ENCODE data around the gene C5orf15.

C5orf15 gene

DNA sequence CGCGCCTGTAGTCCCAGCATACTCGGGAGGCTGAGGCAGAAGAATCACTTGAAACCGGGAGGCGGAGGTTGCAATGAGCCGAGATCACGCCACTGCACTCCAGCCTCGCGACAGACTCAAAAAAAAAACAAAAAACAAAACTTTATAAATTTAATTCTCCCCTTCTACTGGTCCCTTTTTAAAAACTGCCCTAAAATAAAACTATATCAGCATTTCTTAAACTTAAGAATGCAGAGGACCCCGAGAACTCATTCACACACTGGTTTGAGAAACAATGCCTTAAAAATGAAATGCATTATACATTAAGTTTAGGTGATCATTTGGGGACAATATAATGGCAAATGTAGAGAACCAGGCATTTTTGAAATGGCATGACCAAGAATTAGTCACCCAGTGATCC, 2.3 kb downstream of the C5orf15 start:
- Histone ChIP-seq H3K9me3 (ENCODE audit: severe bottlenecking) (peaks cover 7% of the 10 kb centered on the region), H3K4me1 (ENCODE audit: insufficient read depth, poor library complexity, severe bottlenecking) (peaks cover 10% of the 10 kb centered on the region), H3K36me3 (ENCODE audit: low read depth) (peaks cover 24% of the 10 kb centered on the region), H3K27me3 (ENCODE audit: insufficient read depth, poor library complexity, severe bottlenecking) (no peaks in the 10 kb centered on the region), H3K27ac (ENCODE audit: poor library complexity, severe bottlenecking) (no peak overlapping the region), H3K4me3 (ENCODE audit: severe bottlenecking) (no peak overlapping the region)
- ATAC-seq (ENCODE audit: low read depth) (no peak), DNase-seq (ENCODE audit: low spot score) (no peak)
- TF ChIP-seq, protein P1, sequence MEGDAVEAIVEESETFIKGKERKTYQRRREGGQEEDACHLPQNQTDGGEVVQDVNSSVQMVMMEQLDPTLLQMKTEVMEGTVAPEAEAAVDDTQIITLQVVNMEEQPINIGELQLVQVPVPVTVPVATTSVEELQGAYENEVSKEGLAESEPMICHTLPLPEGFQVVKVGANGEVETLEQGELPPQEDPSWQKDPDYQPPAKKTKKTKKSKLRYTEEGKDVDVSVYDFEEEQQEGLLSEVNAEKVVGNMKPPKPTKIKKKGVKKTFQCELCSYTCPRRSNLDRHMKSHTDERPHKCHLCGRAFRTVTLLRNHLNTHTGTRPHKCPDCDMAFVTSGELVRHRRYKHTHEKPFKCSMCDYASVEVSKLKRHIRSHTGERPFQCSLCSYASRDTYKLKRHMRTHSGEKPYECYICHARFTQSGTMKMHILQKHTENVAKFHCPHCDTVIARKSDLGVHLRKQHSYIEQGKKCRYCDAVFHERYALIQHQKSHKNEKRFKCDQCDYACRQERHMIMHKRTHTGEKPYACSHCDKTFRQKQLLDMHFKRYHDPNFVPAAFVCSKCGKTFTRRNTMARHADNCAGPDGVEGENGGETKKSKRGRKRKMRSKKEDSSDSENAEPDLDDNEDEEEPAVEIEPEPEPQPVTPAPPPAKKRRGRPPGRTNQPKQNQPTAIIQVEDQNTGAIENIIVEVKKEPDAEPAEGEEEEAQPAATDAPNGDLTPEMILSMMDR (IDR thresholded peaks at IDR 0.05; ENCODE audit: poor library complexity, severe bottlenecking) = no peak

DNA sequence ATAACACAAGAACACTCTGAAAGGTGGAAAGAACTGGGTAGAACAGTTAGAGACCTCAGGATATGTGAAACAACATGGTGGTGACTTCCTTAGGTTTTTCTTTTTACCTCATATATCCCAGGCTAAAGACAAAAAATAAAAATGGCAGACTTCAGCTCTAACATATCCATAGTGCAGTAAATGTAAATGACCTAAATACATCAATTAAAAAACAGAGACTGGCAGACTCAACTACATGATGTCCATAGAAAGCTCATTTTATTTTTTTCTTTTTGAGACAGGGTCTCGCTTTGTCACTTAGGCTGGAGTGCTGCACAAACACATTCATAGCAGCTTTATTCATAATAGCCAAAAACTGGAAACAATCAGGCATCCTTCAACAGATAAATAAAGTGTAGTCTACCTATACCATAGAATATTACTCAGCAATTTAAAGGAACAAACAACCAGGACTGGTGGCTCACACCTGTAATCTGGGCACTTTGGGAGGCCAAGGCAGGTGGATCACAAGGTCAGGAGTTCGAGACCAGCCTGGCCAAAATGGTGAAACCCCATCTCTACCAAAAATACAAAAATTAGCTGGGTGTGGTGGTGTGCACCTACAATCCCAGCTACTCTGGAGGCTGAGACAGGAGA, 4.8 kb downstream of the C5orf15 start:
- TF ChIP-seq, protein P1 (IDR thresholded peaks at IDR 0.05; ENCODE audit: poor library complexity, severe bottlenecking) = no peak
- DNase-seq (ENCODE audit: low spot score) (no peak), ATAC-seq (ENCODE audit: low read depth) (no peak)
- peaks cover 10% of the 10 kb centered on the region for H3K4me1 ChIP-seq (ENCODE audit: insufficient read depth, poor library complexity, severe bottlenecking)
- H3K27me3 ChIP-seq (ENCODE audit: insufficient read depth, poor library complexity, severe bottlenecking) = no peaks in the 10 kb centered on the region
- peaks cover 7% of the 10 kb centered on the region for H3K9me3 ChIP-seq (ENCODE audit: severe bottlenecking)
- peak overlapping the region; percentile 2 for H3K27ac ChIP-seq (ENCODE audit: poor library complexity, severe bottlenecking)
- H3K4me3 ChIP-seq (ENCODE audit: severe bottlenecking) = no peak overlapping the region
- H3K36me3 ChIP-seq (ENCODE audit: low read depth) = peaks cover 39% of the 10 kb centered on the region

DNA sequence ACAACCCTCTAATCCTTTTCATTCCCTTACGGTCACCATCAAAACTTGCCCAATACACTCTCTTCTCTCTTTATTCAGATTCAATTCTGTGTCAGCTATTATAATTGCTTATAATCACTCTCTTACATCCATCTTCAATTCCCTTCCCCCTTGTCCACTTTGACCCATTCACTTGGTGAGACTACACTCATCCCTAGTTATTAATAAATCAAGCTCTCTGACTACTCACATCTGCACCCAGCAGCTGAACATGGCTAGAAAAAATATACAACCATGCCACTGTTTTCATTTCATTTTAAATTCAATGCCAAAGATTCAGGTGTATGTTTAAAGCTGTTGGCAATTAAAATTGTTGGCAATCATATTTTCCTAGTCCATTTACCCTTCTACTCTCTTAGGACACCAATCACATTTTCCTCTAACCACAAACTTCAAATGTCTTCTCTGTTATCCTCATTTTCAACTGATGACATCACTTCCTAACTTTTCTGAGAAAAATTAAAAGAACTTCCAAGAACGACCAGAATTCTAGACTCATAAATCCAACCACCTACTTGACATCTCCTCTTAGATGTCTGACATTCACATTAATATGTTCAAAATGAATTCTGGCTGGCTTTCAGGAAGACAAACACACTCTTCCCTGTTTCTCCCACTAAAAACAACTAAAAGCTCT, 5.5 kb downstream of the C5orf15 start:
- H3K4me1 ChIP-seq (ENCODE audit: insufficient read depth, poor library complexity, severe bottlenecking) = peaks cover 10% of the 10 kb centered on the region
- TF ChIP-seq, protein P1 (IDR thresholded peaks at IDR 0.05; ENCODE audit: poor library complexity, severe bottlenecking) = no peak
- H3K4me3 ChIP-seq (ENCODE audit: severe bottlenecking) = no peak overlapping the region
- DNase-seq (ENCODE audit: low spot score) (no peak), ATAC-seq (ENCODE audit: low read depth) (no peak; the same call in 2 of the 3 replicates)
- H3K27me3 ChIP-seq (ENCODE audit: insufficient read depth, poor library complexity, severe bottlenecking) = no peaks in the 10 kb centered on the region
- H3K9me3 ChIP-seq (ENCODE audit: severe bottlenecking) = peaks cover 7% of the 10 kb centered on the region
- H3K27ac ChIP-seq (ENCODE audit: poor library complexity, severe bottlenecking) = peak overlapping the region; percentile 2
- H3K36me3 ChIP-seq (ENCODE audit: low read depth) = peaks cover 43% of the 10 kb centered on the region

DNA sequence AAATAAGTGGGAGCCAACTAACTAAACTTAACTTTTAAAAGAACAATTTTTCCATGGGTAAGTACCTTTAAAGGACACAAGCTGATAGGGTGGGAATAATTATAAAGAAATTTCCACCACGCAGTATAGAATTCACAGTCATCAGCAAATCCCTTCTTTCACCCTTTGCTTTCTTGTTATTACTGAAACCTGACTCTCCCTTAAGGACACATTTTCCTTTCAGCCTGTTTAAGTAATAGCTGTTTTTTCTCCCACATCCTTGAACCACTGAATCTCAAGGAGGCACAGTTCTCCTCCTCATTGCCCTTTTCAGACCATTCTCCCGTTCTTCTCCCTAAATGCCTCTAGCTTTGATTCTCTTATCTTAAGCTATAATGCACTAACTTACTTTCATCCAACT, 6.3 kb downstream of the C5orf15 start:
- Histone ChIP-seq H3K4me1 (ENCODE audit: insufficient read depth, poor library complexity, severe bottlenecking) (peaks cover 7% of the 10 kb centered on the region), H3K27me3 (ENCODE audit: insufficient read depth, poor library complexity, severe bottlenecking) (no peaks in the 10 kb centered on the region), H3K9me3 (ENCODE audit: severe bottlenecking) (peaks cover 7% of the 10 kb centered on the region), H3K27ac (ENCODE audit: poor library complexity, severe bottlenecking) (no peak overlapping the region), H3K4me3 (ENCODE audit: severe bottlenecking) (no peak overlapping the region), H3K36me3 (ENCODE audit: low read depth) (peaks cover 49% of the 10 kb centered on the region)
- ATAC-seq (ENCODE audit: low read depth) (no peak), DNase-seq (ENCODE audit: low spot score) (no peak)
- TF ChIP-seq, protein P1 (IDR thresholded peaks at IDR 0.05; ENCODE audit: poor library complexity, severe bottlenecking) = no peak

DNA sequence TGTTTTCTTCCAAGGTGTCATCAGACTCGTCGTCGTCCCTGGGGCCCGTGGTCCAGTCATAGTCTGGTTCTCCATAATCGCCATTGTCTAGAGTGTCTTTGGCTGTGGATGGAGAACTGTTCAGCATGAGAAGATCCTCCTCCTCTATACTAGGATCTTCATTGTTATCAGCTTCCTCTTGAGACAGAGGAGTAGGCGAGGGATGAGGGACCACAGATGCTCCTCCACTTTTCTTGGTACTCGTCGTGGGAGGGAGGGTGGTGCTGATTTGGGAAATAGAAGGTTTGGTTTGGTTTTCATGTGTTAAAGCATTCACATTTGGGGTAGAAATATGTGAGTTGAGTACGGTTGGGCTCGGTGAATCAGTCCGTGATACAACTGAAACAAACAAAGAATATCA, 8.8 kb downstream of the C5orf15 start:
- TF ChIP-seq, protein P1 (IDR thresholded peaks at IDR 0.05; ENCODE audit: poor library complexity, severe bottlenecking) = no peak
- H3K9me3 ChIP-seq (ENCODE audit: severe bottlenecking) = peaks cover 7% of the 10 kb centered on the region
- no peak for DNase-seq (ENCODE audit: low spot score)
- no peaks in the 10 kb centered on the region for H3K4me1 ChIP-seq (ENCODE audit: insufficient read depth, poor library complexity, severe bottlenecking)
- no peak for ATAC-seq (ENCODE audit: low read depth)
- H3K27me3 ChIP-seq (ENCODE audit: insufficient read depth, poor library complexity, severe bottlenecking) = no peaks in the 10 kb centered on the region
- no peak overlapping the region for H3K4me3 ChIP-seq (ENCODE audit: severe bottlenecking)
- H3K36me3 ChIP-seq (ENCODE audit: low read depth) = peaks cover 65% of the 10 kb centered on the region
- no peak overlapping the region for H3K27ac ChIP-seq (ENCODE audit: poor library complexity, severe bottlenecking)
